GM20000 (cell line): ENCODE data around the gene LAX1.

Experiments used
- DNase-seq: peaks from one replicate; pipeline ENCODE4 v3.0.0; 2012; ENCODE audit warnings: low spot score
- CTCF ChIP-seq: IDR thresholded peaks from 2 replicates; pipeline ENCODE4 v1.5.1; 2012; ENCODE audit warnings: mild to moderate bottlenecking, control low read depth; ENCODE audit errors: extremely low read depth, missing control alignments

The LAX1 gene

GRCh38 chr1:203765029-203765837, at the start of gene LAX1:
Gene LAX1 (plus strand): TSS chr1:203765183. CDS start chr1:203765566, 383 bp downstream.
- no peak for TF ChIP-seq CTCF
- DNase-seq: peak; percentile 69

- no peak for DNase-seq
- TF ChIP-seq CTCF: no peak
These were observed 47.9 kb upstream of the LAX1 start for GRCh38 chr1:203717120-203717519.

GRCh38 chr1:203720242-203720641, 44.7 kb upstream of the LAX1 start:
- no peak for DNase-seq
- no peak for TF ChIP-seq CTCF

- TF ChIP-seq CTCF: no peak
- DNase-seq: no peak
These were observed 42.1 kb upstream of the LAX1 start for GRCh38 chr1:203722909-203723308.

- DNase-seq: no peak
- no peak for TF ChIP-seq CTCF
These were observed 38.5 kb upstream of the LAX1 start for GRCh38 chr1:203726417-203726867.

- no peak for TF ChIP-seq CTCF
- no peak for DNase-seq
These were observed 31.7 kb upstream of the LAX1 start for GRCh38 chr1:203733009-203733863.

- TF ChIP-seq CTCF: no peak
- DNase-seq: no peak
These were observed 22.5 kb upstream of the LAX1 start for GRCh38 chr1:203742436-203742835.
